Glomerular visceral epithelial cell (primary cell): ENCODE data around the gene CST7.
"Not testable (repeated sequence)": the region's sequence is repeated elsewhere in the genome, so short reads cannot be mapped to it uniquely, and the experiment has no call there.

Experiments
- DNase-seq: peaks from one replicate; pipeline ENCODE4 v3.0.0-alpha.2; 2016; ENCODE audit errors: extremely low spot score

CST7 gene, protein sequence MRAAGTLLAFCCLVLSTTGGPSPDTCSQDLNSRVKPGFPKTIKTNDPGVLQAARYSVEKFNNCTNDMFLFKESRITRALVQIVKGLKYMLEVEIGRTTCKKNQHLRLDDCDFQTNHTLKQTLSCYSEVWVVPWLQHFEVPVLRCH

DNA sequence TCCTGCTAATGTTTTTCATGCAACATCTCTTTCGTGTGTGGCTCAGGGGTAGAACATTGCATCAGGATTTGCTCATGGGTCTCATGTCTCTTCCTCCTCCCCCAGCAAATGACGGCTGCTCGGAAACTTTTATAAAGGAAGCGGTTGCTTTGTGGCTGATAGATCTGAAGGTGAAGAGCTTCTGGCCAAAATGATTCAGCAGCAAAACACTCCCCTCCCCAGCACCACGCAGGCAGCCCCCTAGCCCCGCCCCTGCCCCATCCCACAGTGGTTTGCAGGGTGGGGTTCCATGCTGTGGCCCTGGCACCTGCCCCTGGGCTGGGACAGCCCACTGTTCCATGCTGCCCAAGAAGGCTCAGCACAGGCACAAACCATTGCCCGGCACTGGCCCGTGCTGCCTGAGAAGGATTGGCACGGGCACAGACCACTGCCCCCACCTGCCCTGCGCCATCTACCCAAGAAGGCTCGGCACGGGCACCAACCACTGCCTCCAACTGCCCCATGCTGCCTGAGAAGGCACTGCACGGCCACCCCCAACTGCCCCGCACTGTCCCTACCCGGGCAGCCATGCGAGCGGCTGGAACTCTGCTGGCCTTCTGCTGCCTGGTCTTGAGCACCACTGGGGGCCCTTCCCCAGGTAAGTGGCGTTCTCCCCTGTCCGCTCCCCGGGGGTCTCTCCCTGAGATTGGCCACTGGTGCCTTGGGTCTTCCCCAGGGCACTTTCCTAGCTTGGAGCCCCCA lies at the start of gene CST7:
CST7 (plus strand) TSS at position 331 of the 741 bp plus-strand sequence; CDS start at position 568, 237 bp downstream.
- no peak for DNase-seq

DNA sequence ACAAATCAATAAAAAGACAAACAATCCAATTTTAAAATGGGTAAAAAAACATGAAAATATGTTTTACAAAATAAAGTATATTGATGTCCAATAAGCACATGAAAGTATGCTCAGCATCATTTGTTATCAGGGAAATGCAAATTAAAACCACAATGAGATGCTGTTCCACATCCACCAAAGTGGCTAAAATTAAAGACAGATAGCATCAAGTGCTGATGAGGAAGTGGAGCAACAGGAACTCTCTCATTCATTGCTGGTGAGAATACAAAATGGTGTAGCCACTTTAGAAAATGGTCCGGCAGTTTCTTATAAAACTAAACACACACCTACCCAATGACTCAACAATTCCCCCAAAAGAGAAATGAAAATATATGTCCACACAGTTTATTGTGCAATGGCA lies 42.3 kb upstream of the CST7 start:
- no peak for DNase-seq

DNA sequence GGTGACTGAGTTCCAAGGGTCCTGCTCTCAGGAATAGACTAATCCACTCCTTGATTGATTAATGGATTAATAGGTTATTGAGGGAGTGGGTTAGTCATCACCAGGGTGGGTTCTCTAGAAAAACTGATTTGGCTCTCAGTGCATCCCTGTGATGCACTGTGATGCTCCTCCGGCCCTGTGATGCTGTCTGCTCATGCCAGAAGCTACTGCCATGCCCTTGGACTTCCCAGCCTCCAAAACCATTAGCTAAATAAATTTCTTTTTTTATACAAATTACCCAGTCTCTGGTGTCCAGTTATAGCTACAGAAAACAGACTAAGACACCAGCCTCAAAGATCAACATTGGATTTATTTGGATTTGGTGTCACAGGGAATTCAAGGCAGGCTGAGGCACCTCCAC lies 40.4 kb upstream of the CST7 start:
- no peak for DNase-seq

DNA sequence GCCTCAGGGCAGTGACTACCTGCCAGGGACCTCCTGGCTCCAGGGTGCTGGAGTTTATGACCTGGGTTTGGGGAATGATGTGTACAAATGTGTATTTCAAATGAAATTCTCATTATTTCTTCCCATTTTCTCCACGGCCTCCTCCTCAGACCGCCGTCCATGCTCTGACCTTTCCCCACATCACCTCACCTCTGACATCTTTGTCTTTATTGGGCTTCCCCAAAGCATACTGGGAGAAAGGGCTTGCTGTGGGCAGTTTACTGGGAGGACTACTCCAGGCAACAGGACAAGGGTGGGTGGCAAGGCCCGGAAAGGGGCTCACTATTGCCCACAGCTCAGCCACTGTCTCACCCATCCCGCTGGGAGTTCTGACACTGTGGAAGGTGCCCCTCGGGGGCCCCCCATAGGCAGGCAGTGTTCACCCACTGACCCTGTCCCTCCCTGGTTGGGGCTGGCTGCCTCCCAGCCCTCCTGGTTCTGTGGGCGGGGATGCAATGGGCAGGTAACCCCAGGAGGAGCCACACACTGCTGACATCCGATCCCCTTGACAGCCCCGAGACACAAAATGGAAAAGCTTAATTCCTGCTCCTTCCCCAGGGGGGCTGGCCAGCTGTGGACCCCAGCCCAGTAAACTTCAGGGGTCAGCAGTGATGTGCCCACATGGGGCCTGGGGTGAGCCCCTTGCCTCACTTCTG lies 39.8 kb upstream of the CST7 start:
- DNase-seq: no peak

DNA sequence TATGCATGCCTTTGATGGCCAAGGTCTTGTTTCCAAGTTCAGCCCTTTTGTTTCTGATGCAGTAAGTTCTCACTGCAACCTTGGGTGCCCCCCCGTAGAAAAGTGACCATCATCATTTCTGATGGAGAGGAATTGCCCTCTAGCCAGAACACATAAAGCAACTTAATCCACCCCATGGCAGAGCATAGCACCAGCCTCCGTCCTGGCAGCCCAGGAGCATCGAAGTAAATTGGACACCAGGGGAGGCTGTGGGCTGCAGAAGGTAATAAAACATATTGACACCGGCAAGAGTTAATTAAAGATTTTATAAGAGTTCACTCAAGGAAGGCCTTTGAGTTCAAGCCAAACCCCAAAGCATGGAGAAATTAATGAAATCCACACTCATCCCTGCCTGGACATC lies 39.2 kb upstream of the CST7 start:
- no peak for DNase-seq

DNA sequence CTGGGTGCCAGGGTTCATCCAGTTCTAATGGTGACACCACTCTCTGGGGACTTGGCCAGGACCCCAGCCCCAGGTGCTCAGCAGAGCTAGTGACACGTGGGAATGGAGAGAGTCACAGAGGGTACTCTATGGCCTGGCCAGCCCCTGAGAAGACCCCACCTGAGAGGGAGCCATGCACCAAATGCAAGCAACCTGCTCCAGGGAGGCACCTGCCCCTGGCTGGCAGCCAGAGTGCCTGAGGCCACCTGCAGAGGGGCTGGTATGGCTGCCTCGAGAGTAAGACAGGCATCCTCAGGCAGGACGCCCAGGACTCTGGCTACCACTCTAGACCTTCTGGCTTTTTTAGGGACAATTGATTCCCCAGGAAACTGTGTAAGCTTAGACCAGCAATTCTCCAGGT lies 38.6 kb upstream of the CST7 start:
- no peak for DNase-seq

DNA sequence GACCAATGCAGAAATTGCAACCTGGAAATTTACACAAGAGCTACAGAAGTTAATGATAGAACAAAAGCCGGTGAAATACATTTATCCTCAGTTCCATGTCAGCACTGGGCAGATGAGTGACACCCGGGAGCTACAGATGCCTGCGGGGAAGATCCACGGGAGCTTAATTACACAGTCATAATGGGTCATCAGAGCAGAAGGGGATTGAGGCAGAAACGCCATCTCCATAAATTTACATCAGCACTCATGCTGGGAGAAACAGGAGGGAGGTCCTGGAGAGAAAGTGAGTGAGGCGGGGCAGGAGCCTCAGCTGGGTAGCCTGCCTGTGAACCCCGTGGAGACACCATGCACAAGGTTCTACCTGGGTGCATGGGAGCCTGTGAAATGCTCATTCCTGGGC lies 37.6 kb upstream of the CST7 start:
- DNase-seq: no peak

DNA sequence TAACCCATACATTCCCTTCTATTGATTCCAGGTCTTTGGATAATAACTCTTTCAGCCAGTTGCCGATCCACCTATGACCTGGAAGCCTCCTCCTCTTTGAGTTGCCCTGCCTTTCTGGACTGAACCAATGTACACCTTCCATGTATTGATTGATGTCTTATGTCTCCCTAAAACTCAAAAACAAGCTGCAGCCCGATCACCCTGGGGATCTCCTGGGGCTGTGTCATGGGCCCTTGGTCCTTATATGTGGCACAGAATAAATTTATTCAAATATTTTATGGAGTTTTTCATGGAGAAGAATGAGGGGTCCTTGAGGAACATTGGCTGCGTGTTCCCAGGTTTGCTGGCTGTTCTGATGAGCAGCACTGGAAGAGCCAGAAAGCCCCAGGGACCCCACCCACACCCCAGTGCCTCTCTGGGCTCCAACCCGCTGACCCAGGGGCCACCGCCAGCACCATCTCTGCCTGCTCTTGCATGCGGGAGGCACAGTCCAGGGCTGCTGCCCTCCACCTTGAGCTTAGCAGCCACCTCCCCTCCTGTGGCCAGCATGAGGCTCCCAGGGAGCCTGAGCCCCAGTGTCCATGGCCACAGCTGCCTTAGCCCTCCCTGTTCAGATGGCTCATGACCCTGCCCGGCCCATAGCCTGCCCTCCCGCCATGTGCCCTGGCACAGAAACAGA lies 36.5 kb upstream of the CST7 start:
- DNase-seq: no peak

DNA sequence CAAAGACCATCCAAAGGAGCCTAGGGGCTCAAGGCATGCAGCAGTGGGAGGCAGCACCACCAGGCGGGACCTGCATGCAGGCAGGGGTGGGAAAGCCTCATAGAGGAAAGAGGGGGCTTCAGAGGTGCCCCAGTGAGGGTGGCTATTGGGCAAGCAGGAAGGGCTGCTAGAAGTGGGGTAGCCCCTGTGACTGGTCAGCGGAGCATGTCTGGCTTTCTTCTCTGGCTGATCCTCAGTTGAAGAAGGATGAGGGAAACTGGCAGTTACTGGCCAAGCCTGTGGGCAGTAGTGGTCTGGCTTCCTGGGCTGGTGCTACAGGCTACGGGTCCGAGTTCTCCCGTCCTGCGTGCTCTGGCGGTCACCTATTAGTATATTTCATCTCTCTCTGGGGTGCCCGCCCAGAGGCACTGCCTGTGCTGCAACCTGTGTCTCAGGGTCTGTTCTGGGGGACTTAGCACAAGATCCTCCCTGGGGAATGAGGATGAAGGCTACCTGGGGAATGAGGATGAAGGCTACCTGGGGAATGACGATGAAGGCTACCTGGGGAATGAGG lies 35.9 kb upstream of the CST7 start:
- DNase-seq: no peak

DNA sequence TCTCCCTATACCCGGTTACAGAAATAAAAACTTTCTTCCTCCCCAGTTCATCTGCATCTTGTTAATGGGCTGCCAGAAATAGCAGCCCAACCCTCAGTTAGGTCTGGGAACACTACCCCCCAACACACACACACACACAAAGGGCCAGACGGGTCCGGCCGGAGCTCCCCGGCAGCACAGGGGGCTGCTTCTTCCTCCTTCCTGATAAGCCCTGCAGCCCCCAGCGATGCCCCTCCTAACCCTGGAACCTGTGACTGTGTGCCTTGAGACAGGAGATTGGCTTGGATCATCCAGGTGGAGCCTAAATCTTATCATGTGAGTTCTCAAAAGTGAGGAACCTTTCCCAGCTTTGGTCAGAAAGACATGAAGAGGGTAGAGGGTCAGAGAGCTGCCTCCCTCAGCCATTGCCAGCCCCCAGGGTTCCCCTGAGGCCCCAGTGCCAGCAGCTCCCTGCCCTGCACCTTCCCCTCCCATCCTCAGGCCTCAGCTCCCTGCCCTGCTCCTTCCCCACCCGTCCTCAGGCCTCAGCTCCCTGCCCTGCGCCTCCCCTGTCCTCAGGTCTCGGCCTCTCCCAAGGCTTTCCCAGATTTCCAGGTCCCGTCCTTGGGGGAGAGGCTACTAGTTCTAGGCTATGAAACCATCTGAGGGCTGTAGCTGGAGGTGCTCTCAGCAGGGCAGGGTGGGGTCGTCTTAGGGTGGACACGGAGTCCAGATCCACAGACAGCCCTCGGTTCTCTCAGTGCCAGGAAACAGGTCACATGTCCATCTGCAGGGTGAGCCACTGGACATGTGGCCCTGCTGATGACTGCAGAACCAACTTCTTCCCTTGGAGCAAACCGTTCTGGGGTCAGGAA lies 34.5 kb upstream of the CST7 start:
- no peak for DNase-seq

DNA sequence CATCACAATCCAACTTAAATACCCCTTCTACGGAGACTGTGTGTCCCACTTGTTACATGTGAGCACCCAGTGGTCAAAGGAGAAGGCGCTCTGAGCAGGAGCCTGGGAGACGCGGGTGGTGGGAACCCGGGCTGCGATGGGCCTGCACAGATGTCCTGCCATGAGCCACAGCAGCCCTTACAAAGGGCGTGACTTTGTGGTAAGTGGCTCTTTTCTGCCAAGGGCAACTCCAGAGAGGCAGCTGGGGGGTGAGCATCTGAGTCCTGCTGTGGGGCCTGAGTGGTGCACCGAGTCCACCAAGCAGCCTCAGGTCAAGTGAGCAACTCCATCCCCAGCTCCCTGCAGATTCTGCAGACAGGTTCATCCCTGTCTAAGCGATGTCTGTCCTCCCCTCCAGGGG lies 33.6 kb upstream of the CST7 start:
- no peak for DNase-seq

DNA sequence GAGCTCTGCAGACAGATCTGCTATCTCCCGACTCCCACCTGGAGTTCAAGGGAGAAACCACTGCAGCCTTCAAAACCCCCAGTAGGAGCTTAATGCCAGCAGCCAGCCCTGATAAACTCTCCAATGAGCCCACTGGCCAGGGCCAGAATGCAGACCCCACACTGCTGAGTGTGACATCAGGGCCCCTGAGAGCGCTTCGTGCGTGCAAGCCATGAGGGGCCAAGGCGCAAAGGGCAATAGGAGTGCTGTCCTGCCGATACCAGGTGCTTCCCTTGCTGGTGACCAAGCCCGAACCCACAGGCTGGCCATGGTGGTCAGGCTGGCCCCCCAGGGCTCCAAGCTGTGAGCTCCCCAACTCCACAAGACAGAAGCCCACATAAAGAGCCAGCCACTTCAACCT lies 33.2 kb upstream of the CST7 start:
- no peak for DNase-seq

DNA sequence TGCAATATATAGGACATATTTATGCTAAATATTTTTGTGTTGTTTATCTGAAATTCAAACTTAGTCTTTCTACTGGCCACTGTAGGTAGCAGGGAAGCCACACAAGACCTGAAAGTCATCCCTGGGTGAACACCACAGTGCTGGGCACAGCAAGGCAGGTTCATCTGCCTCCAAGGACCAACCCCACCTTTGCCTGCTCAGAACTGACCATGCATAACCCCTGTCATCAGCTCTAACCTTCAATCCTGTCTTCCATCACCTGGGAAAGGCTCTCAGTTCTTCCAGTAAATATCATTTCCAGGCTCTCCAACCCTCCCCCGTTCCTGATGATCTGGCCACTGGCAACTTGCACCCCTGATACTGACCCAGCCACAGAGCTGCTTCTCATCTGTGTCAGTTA lies 32.7 kb upstream of the CST7 start:
- DNase-seq: no peak

DNA sequence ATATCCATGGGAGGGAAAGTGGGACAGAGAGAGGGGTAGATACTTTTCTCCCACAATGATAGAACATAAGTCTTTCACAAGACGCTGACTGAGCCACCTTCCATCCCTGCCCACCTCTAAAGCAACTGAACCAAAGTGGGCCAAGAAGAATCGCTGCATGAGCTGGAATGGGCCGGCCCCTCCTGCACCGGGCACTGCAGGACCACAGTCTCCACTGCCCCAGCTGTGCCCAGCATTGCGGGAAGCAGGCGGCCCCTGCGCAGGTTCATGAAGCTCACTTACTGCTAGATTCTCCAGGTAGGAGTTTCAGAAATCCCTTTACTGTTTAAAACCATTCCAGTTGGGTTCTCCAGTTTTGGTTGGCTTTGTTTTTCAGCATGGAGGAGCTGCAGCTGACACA lies 32.0 kb upstream of the CST7 start:
- no peak for DNase-seq

DNA sequence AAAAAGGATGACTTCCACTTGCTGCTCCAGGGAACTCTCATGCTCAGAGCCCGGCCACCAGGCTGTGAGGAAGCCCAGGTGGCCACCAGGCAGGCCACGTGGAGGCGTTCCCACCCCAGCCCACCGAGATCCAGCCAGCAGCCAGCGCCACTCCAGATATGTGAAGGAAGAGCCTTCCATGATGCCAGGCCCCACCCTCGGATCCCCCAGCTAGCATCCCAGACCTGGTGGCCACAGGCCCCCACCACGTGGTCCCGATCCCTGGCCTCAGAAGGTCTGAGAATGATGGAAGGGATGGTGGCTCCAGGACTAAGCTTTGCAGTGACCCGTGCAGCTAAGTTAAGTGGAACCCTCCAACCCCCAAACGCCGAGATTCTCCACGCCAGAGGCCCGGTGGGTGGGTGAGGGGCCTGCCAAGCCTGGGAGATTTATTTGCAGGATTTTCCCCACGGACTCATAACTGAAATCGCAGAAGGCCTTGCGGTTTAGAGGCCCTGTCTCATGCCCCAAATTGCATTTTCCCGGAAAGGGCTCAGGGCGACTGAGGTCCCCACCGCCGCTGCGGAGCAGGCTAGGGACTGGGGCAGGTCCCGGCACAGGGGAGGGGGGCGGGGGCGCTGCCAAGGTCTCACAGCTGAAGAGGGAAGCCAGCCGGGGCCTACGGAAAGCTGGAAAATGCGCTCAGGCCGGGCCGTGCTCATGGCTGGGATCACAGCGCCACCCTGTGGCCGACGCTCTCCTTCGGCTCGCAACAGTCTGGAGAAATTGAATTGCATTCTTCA lies 31.1 kb upstream of the CST7 start:
- DNase-seq: peak; percentile 67

DNA sequence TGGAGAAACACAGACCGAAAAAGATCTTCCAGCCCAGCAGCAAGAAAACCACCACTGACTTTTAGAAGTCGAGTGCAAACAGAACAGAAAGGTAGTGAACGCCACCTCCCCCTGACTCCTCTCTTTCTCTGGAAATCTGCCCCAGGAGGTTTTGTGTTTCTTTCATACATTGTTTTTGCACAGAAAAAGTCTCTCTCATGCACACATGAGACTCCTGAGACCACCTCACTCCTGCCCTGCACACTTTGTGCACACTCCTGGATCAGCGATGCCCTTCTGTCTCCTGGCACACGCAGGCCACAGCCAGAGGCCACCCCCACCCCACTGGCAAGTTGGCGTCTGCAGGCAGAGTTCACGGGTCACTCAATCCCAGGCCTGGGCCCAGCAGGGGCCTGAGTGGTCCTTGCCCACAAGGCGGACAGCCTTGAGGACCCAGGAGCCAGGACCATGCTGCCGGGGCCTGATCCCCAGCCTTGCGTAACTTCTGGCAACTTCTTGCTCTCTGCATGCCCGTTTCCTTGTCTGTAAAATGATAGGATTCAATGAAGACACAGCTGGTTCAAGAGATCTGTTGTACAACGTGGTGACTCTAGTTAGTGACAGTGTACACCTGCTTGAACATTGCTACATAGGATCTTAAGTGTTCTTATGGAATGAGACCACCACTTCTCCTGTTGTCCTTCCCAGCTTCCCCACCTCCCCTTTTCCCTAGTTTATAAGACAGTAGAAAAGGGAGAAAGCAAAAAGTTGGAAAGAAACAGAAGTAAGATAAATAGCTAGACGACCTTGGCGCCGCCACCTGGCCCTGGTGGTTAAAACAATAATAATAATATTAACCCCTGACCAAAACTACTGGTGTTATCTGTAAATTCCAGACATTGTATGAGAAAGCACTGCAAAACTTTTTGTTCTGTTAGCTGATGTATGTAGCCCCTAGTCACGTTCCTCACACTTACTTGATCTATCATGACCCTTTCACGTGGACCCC lies 30.2 kb upstream of the CST7 start:
- DNase-seq: no peak

DNA sequence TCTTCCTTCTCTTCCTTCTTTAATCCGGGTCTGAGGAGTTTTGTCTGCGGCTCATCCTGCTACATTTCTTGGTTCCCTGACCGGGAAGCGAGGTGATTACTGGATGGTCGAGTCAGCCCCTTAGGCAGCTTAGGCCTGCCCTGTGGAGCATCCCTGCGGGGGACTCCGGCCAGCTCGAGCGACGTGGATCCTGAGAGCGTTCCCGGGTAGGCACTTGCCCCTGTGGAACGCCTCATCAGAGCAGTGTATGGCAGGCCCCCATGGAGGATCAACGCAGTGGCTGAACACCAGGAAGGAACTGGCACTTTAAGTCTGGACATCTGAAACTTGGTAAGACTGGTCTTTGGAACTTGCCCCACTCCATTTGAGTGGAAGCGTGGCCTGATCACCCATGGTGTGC lies 29.4 kb upstream of the CST7 start:
- DNase-seq: not testable (repeated sequence)

DNA sequence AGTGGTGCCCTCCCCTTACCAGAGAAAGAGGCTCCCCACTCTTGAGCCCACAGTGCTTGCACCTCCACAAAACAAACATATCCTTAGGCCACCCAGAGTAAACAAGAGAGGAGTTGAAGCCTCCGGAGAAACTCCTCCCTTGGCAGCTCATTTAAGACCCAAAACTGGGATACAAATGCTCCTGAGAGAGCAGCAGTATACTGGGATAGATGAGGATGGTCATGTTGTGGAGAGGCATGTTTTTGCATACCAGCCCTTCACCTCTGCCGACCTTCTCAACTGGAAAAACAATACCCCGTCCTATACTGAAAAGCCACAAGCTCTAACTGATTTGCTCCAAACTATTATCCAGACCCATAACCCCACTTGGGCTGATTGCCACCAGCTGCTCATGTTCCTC lies 28.4 kb upstream of the CST7 start:
- DNase-seq: not testable (repeated sequence)

DNA sequence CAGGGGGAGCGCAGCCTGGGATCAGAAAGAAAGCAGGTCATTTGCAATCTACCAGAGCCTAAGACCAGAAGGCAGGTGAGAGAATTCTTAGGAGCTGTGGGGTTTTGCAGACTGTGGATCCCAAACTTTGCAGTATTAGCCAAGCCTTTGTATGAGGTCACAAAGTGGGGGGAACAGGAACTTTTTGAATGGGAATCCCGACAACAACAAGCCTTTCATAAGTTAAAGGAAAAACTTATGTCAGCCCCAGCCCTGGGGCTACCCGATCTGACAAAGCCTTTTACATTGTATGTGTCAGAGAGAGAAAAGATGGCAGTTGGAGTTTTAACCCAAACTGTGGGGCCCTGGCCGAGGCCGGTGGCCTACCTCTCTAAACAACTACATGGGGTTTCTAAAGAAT lies 19.8 kb upstream of the CST7 start:
- DNase-seq: not testable (repeated sequence)
